NCI-H187 (cell line): ENCODE results near the gene HTT.
"Not testable (repeated sequence)": the region's sequence is repeated elsewhere in the genome, so short reads cannot be mapped to it uniquely, and the experiment has no call there.

Source experiments
- DNase-seq, 2 experiments: peaks; one replicate each; lab custom pipeline; 2025; lab: John Stamatoyannopoulos, UW

Gene HTT

GRCh38 chr4:3121596-3121995 lies 47.1 kb downstream of the HTT start:
- DNase-seq: no peak

- no peak for DNase-seq
These were observed 47.6 kb downstream of the HTT start for GRCh38 chr4:3122081-3122563.

GRCh38 chr4:3123181-3123671 lies 48.7 kb downstream of the HTT start:
- DNase-seq: no peak

GRCh38 chr4:3124070-3124767 lies 49.7 kb downstream of the HTT start:
- no peak for DNase-seq

GRCh38 chr4:3127112-3127511 lies 52.6 kb downstream of the HTT start:
- no peak for DNase-seq

- no peak for DNase-seq
These were observed 53.6 kb downstream of the HTT start for GRCh38 chr4:3128058-3128457.

GRCh38 chr4:3128976-3129375 lies 54.5 kb downstream of the HTT start:
- DNase-seq: no peak

GRCh38 chr4:3130201-3130600 lies 55.7 kb downstream of the HTT start:
- no peak for DNase-seq

GRCh38 chr4:3130826-3131225 lies 56.3 kb downstream of the HTT start:
- no peak for DNase-seq

GRCh38 chr4:3134201-3134600 lies 59.7 kb downstream of the HTT start:
- DNase-seq: no peak

GRCh38 chr4:3135155-3136011 lies 60.9 kb downstream of the HTT start:
- DNase-seq: no peak

GRCh38 chr4:3136454-3136853 lies 62.0 kb downstream of the HTT start:
- no peak for DNase-seq

- no peak for DNase-seq
These were observed 63.4 kb downstream of the HTT start for GRCh38 chr4:3137908-3138307.

- no peak for DNase-seq
These were observed 70.9 kb downstream of the HTT start for GRCh38 chr4:3145234-3145924.

- DNase-seq: no peak
These were observed 74.4 kb downstream of the HTT start for GRCh38 chr4:3148926-3149325.

- DNase-seq: not testable (repeated sequence)
These were observed 76.8 kb downstream of the HTT start for GRCh38 chr4:3151238-3151637.

- DNase-seq: no peak
These were observed 82.9 kb downstream of the HTT start for GRCh38 chr4:3157366-3157765.

- DNase-seq: no peak
These were observed 84.4 kb downstream of the HTT start for GRCh38 chr4:3158841-3159240.

GRCh38 chr4:3160438-3160837 lies 86.0 kb downstream of the HTT start:
- DNase-seq: no peak

- not testable (repeated sequence) for DNase-seq
These were observed 86.6 kb downstream of the HTT start for GRCh38 chr4:3161044-3161443.

- DNase-seq: not testable (repeated sequence)
These were observed 92.0 kb downstream of the HTT start for GRCh38 chr4:3166434-3166833.

- DNase-seq: no peak
These were observed 93.5 kb downstream of the HTT start for GRCh38 chr4:3168029-3168428.
